ENCODE measurements around the gene RNF207.

RNF207 gene

DNA sequence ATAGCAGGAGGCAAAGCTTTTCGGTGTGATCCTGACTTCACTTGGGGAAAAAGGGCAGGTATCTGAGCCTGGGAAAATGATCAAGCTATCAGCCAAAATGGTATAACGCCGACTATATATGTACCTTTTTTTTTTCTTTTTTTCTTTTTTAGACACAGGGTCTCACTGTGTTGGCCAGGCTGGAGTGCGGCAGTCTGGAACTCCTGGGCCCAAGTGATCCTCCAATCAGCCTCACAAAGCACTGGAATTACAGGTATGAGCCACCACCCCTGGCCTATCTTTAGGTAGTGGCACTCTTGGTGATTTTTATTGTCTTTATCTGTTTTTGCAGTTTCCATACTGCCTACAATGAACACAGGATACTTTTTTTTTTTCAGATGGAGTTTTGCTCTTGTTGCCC is 31.2 kb downstream of the RNF207 start:
- no peak for DNase-seq

GRCh38 chr1:6239213-6239752 is 33.4 kb downstream of the RNF207 start:
- DNase-seq = no peak

DNA sequence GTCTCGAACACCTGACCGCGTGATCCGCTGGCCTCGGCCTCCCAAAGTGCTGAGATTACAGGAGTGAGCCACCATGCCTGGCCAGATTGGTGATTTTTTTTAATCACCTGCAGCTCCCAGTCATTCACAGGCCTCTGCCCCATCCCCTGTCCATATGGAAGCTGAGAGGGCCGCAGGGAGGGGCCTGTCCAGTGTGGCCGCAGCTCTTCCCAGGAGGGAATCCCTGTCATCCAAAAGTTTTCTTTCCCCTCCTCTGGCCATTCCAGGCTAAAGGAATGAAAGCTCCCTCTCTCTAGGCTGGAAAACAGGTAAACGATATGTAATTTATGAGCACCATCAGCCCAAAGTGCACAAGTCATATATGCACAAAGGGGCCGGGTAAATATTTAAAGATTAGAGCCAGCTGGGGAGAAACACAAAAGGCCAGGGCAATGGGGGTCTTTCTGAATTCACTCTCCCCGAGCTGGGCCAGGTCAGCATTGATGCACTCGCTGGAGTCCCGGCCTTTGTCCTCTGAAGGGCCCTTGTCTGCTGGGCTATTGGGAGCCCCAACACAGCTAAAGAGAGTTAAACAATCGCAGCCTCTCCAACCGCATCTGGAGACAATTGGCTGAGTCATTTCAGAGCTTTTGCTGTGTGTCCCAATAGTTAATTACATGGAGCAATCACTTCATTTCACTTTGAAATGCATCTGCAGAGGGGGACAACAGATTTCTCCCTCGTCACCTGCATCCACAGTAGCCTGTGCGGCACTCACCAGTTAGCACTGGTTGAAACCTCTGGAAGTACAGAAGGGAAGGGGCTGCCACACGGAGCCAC is 34.2 kb downstream of the RNF207 start:
- no peak for DNase-seq

GRCh38 chr1:6241107-6241886 is 35.4 kb downstream of the RNF207 start:
- no peak for DNase-seq

GRCh38 chr1:6241887-6242740 is 36.2 kb downstream of the RNF207 start:
- DNase-seq = no peak

GRCh38 chr1:6243053-6243834 is 37.3 kb downstream of the RNF207 start:
- DNase-seq = no peak

- no peak for DNase-seq
Measured at GRCh38 chr1:6243993-6244392, 38.1 kb downstream of the RNF207 start, which contains the start of gene HES3. Gene HES3 (plus strand): TSS chr1:6244179. CDS start chr1:6244366, 187 bp downstream.

DNA sequence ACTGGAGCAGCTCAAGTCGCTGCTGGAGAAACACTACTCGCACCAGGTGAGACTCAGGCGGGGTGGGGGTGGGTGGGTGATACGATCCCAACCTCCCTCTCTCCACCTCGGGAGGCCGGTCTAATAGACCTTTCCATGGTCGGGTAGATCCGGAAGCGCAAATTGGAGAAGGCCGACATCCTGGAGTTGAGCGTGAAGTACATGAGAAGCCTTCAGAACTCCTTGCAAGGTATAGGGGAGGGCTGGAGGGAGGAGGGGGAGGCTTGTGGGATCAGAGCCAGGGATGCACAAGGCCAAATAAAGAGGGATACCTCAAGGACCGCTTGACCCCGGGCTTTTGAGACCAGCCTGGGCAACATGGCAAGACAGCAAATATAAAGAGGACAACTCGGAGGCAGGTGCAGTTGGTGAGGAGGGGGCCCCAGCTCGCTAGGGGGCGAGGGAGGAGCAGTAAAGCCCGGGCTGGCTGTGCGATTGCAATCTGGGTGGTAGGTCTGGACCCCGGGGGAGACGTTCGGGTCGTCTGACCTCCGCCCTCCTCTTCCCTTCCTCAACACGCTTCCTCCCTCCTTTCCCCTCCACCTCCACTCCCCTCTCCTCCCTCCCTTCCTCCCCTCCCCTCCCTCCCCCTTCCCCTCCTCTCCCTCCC is 38.6 kb downstream of the RNF207 start:
- no peak for DNase-seq

GRCh38 chr1:6245086-6245868 is 39.4 kb downstream of the RNF207 start:
- peak; percentile 45 to 93 for DNase-seq

DNA sequence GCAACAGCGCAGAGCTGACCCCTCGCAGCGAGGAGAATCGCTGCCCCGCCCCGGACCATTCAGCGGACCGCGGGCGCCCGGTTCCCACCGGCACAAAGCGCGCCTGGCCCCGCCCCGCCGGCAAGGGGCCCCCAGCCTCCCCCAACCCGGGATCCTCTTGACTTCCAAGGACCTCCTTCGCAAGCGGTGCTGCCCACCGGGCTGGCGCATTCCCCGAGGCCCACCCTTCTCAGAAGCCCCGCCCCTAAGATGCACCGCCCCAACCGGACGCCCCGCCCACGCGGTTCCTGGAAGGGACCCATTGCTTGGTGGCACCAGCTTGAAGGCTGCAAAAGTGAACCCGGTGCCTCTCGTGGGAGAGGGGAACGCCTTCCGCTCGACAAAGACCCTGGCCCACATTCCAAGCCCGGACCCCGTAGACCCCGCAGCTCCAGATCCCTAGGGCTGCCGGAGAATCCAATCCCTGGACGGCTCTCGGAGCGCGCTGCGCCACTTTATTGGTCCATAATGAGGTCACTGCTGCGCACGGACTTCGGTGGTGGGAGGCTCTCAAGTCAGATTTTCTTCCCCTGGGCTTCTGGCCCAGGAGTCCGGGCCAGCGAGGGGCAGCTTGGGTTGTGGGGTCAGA is 40.1 kb downstream of the RNF207 start:
- peak; percentile 84 to 90 for DNase-seq

DNA sequence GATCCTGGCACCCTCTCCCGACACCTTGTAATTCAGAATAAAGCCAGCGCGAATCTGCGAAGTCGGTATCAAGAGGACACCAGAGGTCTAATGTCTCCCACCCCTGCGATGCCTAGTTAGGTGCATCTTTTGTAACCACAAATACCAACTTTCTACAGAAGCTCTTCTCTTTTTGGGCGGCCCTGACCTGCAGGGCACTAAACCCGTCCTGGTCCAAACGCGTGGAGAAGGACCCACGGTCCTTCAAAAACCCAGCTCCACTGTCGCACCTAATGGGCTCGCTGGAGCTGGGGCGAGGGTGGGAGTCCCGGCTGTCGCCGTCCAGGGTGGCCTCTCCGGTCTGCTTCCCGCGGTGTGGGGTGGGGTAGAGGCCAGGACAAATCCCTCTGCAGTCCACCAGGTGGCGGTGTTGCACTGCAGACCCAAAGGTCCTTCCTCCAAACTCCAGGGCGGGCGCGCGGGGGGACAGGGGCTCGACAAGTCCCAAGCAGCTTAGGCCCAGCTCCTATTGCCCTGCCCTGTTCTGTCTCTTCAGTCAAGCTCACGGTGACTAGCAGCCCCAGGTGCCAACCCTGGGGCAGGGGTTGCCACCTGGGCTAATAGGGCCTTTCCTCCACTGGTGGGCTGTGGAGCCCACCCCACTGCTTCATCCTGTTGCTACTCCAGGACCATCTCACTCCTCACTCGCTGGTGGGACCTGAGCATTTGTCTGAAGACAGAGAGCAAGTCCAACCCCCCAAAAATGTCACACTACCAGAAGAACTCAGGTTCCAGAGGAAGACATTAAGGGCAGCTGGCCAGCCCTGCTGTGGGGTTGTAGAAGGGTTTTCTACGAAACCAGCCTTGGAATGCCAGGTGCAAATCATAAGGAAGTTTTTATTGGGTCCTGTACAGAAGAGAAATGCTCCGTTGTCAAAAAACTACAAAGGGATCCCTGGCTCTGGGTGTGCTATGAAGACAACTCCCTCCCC is 40.9 kb downstream of the RNF207 start:
- peak; percentile 85 to 87 for DNase-seq

DNA sequence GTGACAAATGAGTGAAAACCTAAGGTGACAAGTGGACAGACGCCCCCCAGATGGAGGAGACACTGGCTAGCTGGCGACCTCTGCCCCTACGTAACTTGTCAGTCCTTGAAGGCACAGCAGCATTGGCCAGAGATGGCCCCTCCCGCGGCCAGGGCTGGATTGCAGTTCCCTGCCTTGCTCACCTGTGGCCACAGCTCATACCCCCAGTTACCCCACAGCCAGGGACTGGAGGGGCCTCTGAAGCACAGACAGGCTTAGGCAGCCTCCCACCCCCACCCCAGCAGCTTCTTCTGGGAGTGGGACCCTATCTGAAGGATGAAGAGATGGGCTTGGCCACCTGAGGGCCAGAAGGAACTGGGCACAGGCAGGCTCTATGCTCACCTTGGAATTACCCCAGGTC is 41.7 kb downstream of the RNF207 start:
- DNase-seq = no peak

GRCh38 chr1:6248161-6248776 is 42.4 kb downstream of the RNF207 start:
- peak in 1 of 2 experiments; percentile 57 for DNase-seq

GRCh38 chr1:6248932-6249738 is 43.2 kb downstream of the RNF207 start:
- no peak for DNase-seq

DNA sequence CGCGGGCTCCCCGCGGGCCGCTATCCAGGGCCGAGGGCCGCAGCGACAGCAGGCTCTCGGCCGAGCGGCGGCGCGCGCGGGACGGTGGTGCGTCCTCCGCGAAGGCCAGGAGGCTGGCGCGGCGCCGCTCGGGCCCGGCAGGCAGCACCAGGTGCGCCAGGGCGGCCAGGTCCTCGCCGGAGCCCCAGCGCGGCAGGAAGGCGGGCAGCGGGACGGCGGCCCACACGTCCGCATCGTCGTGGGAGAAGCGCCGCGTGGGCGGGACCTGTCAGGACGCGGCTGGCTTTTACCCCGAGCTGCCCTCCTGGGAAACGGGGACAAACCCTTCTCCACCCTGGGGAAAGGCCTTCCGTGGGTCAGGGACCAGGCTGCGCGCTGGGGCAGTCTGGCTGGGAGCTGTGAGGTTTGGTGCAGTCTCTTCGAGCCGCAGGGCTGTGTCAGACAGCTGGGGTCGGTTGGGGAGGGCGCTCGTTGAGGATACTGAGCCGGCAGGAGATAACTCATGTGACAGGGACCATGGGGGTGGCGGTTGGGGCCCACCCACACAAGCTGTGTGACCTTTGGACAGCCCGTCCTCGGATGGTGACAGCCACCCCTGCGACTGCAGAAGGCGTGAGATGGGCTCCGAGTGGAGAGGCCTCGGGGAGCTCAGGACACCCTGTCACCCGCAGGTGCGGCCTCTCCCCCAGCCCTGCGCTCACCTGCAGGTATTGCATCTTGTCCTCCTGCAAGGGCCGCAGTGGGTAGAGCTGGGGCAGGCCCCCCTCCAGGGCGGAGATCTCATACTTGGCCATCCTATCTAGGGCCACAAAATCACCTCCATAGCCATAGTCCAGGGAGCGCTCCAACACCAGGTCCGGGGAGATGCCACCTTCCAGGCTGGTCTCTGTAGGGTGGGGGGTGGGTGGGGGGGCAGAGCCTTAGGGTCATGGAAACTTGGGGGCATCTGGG is 44.1 kb downstream of the RNF207 start:
- no peak for DNase-seq

- DNase-seq = no peak
Measured at GRCh38 chr1:6251233-6251632, 45.3 kb downstream of the RNF207 start.
